ENCODE data around the gene RASGRF1.

RASGRF1 gene

GRCh38 chr15:79057050-79057449 lies 33.5 kb downstream of the RASGRF1 start:
- no peak for TF ChIP-seq CTCF (IDR thresholded peaks at IDR 0.05; ENCODE audit: low read depth, low read length, missing control alignments)
- DNase-seq (ENCODE audit: low read depth) = no peak
- no peak overlapping the region for H3K4me3 ChIP-seq (ENCODE audit: low read depth, low read length)
- in situ Hi-C loops (cut with HindIII; ENCODE audit: low sequenced_read_pairs) = no loop called here

GRCh38 chr15:79054350-79054749 lies 36.2 kb downstream of the RASGRF1 start:
- no peak overlapping the region for H3K4me3 ChIP-seq (ENCODE audit: low read depth, low read length)
- in situ Hi-C loops (cut with HindIII; ENCODE audit: low sequenced_read_pairs) = no loop called here
- TF ChIP-seq CTCF (IDR thresholded peaks at IDR 0.05; ENCODE audit: low read depth, low read length, missing control alignments) = no peak
- no peak for DNase-seq (ENCODE audit: low read depth)

GRCh38 chr15:79053894-79054293 lies 36.7 kb downstream of the RASGRF1 start:
- no peak for TF ChIP-seq CTCF (IDR thresholded peaks at IDR 0.05; ENCODE audit: low read depth, low read length, missing control alignments)
- no peak overlapping the region for H3K4me3 ChIP-seq (ENCODE audit: low read depth, low read length)
- in situ Hi-C loops (cut with HindIII; ENCODE audit: low sequenced_read_pairs) = no loop called here
- DNase-seq (ENCODE audit: low read depth) = no peak

- TF ChIP-seq CTCF (IDR thresholded peaks at IDR 0.05; ENCODE audit: low read depth, low read length, missing control alignments) = no peak
- H3K4me3 ChIP-seq (ENCODE audit: low read depth, low read length) = no peak overlapping the region
- DNase-seq (ENCODE audit: low read depth) = no peak
- in situ Hi-C loops (cut with HindIII; ENCODE audit: low sequenced_read_pairs) = no loop called here
These were observed 38.4 kb downstream of the RASGRF1 start for GRCh38 chr15:79051941-79052731.

GRCh38 chr15:79051029-79051428 lies 39.6 kb downstream of the RASGRF1 start:
- TF ChIP-seq CTCF (IDR thresholded peaks at IDR 0.05; ENCODE audit: low read depth, low read length, missing control alignments) = no peak
- no peak for DNase-seq (ENCODE audit: low read depth)
- no peak overlapping the region for H3K4me3 ChIP-seq (ENCODE audit: low read depth, low read length)
- in situ Hi-C loops (cut with HindIII; ENCODE audit: low sequenced_read_pairs) = no loop called here

- DNase-seq (ENCODE audit: low read depth) = no peak
- in situ Hi-C loops (cut with HindIII; ENCODE audit: low sequenced_read_pairs) = no loop called here
- TF ChIP-seq CTCF (IDR thresholded peaks at IDR 0.05; ENCODE audit: low read depth, low read length, missing control alignments) = no peak
- no peak overlapping the region for H3K4me3 ChIP-seq (ENCODE audit: low read depth, low read length)
These were observed 40.2 kb downstream of the RASGRF1 start for GRCh38 chr15:79050341-79050740.

All from astrocyte of the cerebellum (primary cell).